HG03039 (cell line): ENCODE results near the gene DNASE1L1.

Source experiments
- ATAC-seq: cut with Tn5 transposase; IDR thresholded peaks from one replicate; pipeline ENCODE4 v1.9.1; 2021; ENCODE audit warnings: mild to moderate bottlenecking, moderate library complexity; ENCODE audit not compliant: unreplicated experiment

The DNASE1L1 gene

GRCh38 chrX:154384284-154384892 lies 24.7 kb downstream of the DNASE1L1 start:
- ATAC-seq = no peak

GRCh38 chrX:154383359-154384283 lies 25.4 kb downstream of the DNASE1L1 start:
- no peak for ATAC-seq

GRCh38 chrX:154382483-154383069 lies 26.5 kb downstream of the DNASE1L1 start:
- no peak for ATAC-seq

- no peak for ATAC-seq
Observed at GRCh38 chrX:154381271-154381670, 27.8 kb downstream of the DNASE1L1 start.

GRCh38 chrX:154380787-154381186 lies 28.3 kb downstream of the DNASE1L1 start:
- ATAC-seq = no peak

- ATAC-seq = no peak
Observed at GRCh38 chrX:154380153-154380552, 28.9 kb downstream of the DNASE1L1 start.

GRCh38 chrX:154379569-154379951 lies 29.5 kb downstream of the DNASE1L1 start:
- ATAC-seq = no peak

GRCh38 chrX:154378799-154379568 lies 30.1 kb downstream of the DNASE1L1 start, which contains the start of gene EMD:
TSS of gene EMD (plus strand) at chrX:154379295. CDS start at chrX:154379485, 190 bp downstream.
- peak; percentile 79 for ATAC-seq

GRCh38 chrX:154378059-154378798 lies 30.8 kb downstream of the DNASE1L1 start:
- no peak for ATAC-seq

- no peak for ATAC-seq
Observed at GRCh38 chrX:154376774-154377173, 32.3 kb downstream of the DNASE1L1 start.

- ATAC-seq = no peak
Observed at GRCh38 chrX:154375156-154375504, 33.9 kb downstream of the DNASE1L1 start.

- ATAC-seq = no peak
Observed at GRCh38 chrX:154374313-154375155, 34.5 kb downstream of the DNASE1L1 start, which contains the start of gene FLNA. TSS of gene FLNA (minus strand) at chrX:154374634. CDS start at chrX:154371245, 3,389 bp downstream.

GRCh38 chrX:154373340-154374306 lies 35.4 kb downstream of the DNASE1L1 start:
- no peak for ATAC-seq

- no peak for ATAC-seq
Observed at GRCh38 chrX:154372612-154373022, 36.4 kb downstream of the DNASE1L1 start.

GRCh38 chrX:154371789-154372300 lies 37.2 kb downstream of the DNASE1L1 start:
- peak; percentile 4 for ATAC-seq

- peak; percentile 55 for ATAC-seq
Observed at GRCh38 chrX:154371017-154371788, 37.9 kb downstream of the DNASE1L1 start.
